ENCODE results near the gene ANO9. TPM values are rescaled to one million over a fixed set of nuclear protein-coding genes. Genes with fewer than 3 reads are reported as not detected.

Gene ANO9
- total and polyA plus RNA-seq, 2 donors (not counting 1 experiment from before 2014, with no cell fraction given), result not detected

GRCh38 chr11:396948-397548 lies 44.8 kb downstream of the ANO9 start:
- no peak overlapping the region for H3K27ac ChIP-seq (ENCODE audit: insufficient read depth, low read length)
- no peaks in the 10 kb centered on the region for H3K79me2 ChIP-seq (ENCODE audit: control insufficient read depth, insufficient read depth, low read length)
- H4K20me1 ChIP-seq (ENCODE audit: control insufficient read depth, extremely low read depth, insufficient read depth, low read length), result no peaks in the 10 kb centered on the region
- no peaks in the 10 kb centered on the region for H3K36me3 ChIP-seq (ENCODE audit: control insufficient read depth, insufficient read depth, low read length)
- TF ChIP-seq CTCF (conservative IDR thresholded peaks at IDR 0.05 in 1 of 2, IDR thresholded peaks at IDR 0.05 in 1 of 2; ENCODE audit: low read depth in 1 of 2, low read length in 2 of 2), result peak; percentile 27 to 44
- TF ChIP-seq EZH2 (IDR thresholded peaks at IDR 0.05; ENCODE audit: low read length, missing control alignments), result no peak
- DNase-seq (ENCODE audit: low read depth in 2 of 2), result peak; percentile 58 to 71
- H3K4me1 ChIP-seq (ENCODE audit: control insufficient read depth, extremely low read depth, insufficient read depth, low read length), result peaks cover 10% of the 10 kb centered on the region
- H3K4me2 ChIP-seq (ENCODE audit: extremely low read depth, insufficient read depth, low read length), result peak overlapping the region; percentile 71
- peak overlapping the region; percentile 33 for H2AFZ ChIP-seq (ENCODE audit: low read length)
- H3K9me3 ChIP-seq (ENCODE audit: control insufficient read depth, insufficient read depth, low read depth, low read length), result no peaks in the 10 kb centered on the region
- peak overlapping the region in 2 of 4 experiments; percentile 14 to 43 for H3K4me3 ChIP-seq (replicated peaks in 1 of 4; ENCODE audit: control extremely low read depth in 1 of 4, insufficient read depth in 1 of 4, low read depth in 3 of 4, low read length in 4 of 4)
- no peak overlapping the region for H3K9ac ChIP-seq (ENCODE audit: insufficient read depth, low read length)
- no peaks in the 10 kb centered on the region for H3K27me3 ChIP-seq (ENCODE audit: control insufficient read depth, insufficient read depth, low read length)

- H3K4me2 ChIP-seq (ENCODE audit: extremely low read depth, insufficient read depth, low read length), result peak overlapping the region; percentile 71
Observed at GRCh38 chr11:396511-396947, 45.3 kb downstream of the ANO9 start.

GRCh38 chr11:395866-396265 lies 45.9 kb downstream of the ANO9 start:
- no peak for DNase-seq (ENCODE audit: low read depth in 2 of 2)
- TF ChIP-seq CTCF (conservative IDR thresholded peaks at IDR 0.05 in 1 of 2, IDR thresholded peaks at IDR 0.05 in 1 of 2; ENCODE audit: low read depth in 1 of 2, low read length in 2 of 2), result no peak
- TF ChIP-seq EZH2 (IDR thresholded peaks at IDR 0.05; ENCODE audit: low read length, missing control alignments), result no peak
- Histone ChIP-seq H3K4me1 (ENCODE audit: control insufficient read depth, extremely low read depth, insufficient read depth, low read length) (peaks cover 10% of the 10 kb centered on the region), H3K4me2 (ENCODE audit: extremely low read depth, insufficient read depth, low read length) (no peak overlapping the region), H3K27ac (ENCODE audit: insufficient read depth, low read length) (no peak overlapping the region), H3K27me3 (ENCODE audit: control insufficient read depth, insufficient read depth, low read length) (no peaks in the 10 kb centered on the region), H3K4me3 (replicated peaks in 1 of 4; ENCODE audit: control extremely low read depth in 1 of 4, insufficient read depth in 1 of 4, low read depth in 3 of 4, low read length in 4 of 4) (no peak overlapping the region), H3K36me3 (ENCODE audit: control insufficient read depth, insufficient read depth, low read length) (no peaks in the 10 kb centered on the region), H4K20me1 (ENCODE audit: control insufficient read depth, extremely low read depth, insufficient read depth, low read length) (no peaks in the 10 kb centered on the region), H3K79me2 (ENCODE audit: control insufficient read depth, insufficient read depth, low read length) (no peaks in the 10 kb centered on the region), H3K9me3 (ENCODE audit: control insufficient read depth, insufficient read depth, low read depth, low read length) (no peaks in the 10 kb centered on the region), H3K9ac (ENCODE audit: insufficient read depth, low read length) (no peak overlapping the region), H2AFZ (ENCODE audit: low read length) (no peak overlapping the region)

More at GRCh38 chr11:396511-396947, 45.3 kb downstream of the ANO9 start:
- H3K9me3 ChIP-seq (ENCODE audit: control insufficient read depth, insufficient read depth, low read depth, low read length), result no peaks in the 10 kb centered on the region
- H3K4me1 ChIP-seq (ENCODE audit: control insufficient read depth, extremely low read depth, insufficient read depth, low read length), result peaks cover 10% of the 10 kb centered on the region
- H2AFZ ChIP-seq (ENCODE audit: low read length), result no peak overlapping the region
- peak overlapping the region in 1 of 4 experiments; percentile 43 for H3K4me3 ChIP-seq (replicated peaks in 1 of 4; ENCODE audit: control extremely low read depth in 1 of 4, insufficient read depth in 1 of 4, low read depth in 3 of 4, low read length in 4 of 4)
- DNase-seq (ENCODE audit: low read depth in 2 of 2), result peak; percentile 29 to 33
- no peak overlapping the region for H3K9ac ChIP-seq (ENCODE audit: insufficient read depth, low read length)
- no peaks in the 10 kb centered on the region for H4K20me1 ChIP-seq (ENCODE audit: control insufficient read depth, extremely low read depth, insufficient read depth, low read length)
- H3K36me3 ChIP-seq (ENCODE audit: control insufficient read depth, insufficient read depth, low read length), result no peaks in the 10 kb centered on the region
- TF ChIP-seq CTCF (conservative IDR thresholded peaks at IDR 0.05 in 1 of 2, IDR thresholded peaks at IDR 0.05 in 1 of 2; ENCODE audit: low read depth in 1 of 2, low read length in 2 of 2), result peak; percentile 11 to 33
- TF ChIP-seq EZH2 (IDR thresholded peaks at IDR 0.05; ENCODE audit: low read length, missing control alignments), result no peak
- H3K27me3 ChIP-seq (ENCODE audit: control insufficient read depth, insufficient read depth, low read length), result no peaks in the 10 kb centered on the region
- no peaks in the 10 kb centered on the region for H3K79me2 ChIP-seq (ENCODE audit: control insufficient read depth, insufficient read depth, low read length)
- H3K27ac ChIP-seq (ENCODE audit: insufficient read depth, low read length), result no peak overlapping the region

All from fibroblast of lung (primary cell).